Fibroblast of villous mesenchyme (primary cell): ENCODE data around the gene MT1E. TPM values are rescaled to one million over a fixed set of nuclear protein-coding genes. Genes with fewer than 3 reads are reported as not detected.
"Not testable (repeated sequence)": the region's sequence is repeated elsewhere in the genome, so short reads cannot be mapped to it uniquely, and the experiment has no call there.

ENCODE experiments used
- DNase-seq: peaks from one replicate; pipeline ENCODE4 v3.0.0-alpha.2; 2010; ENCODE audit warnings: low read depth
- H3K4me3 ChIP-seq: 2 replicates; pipeline ENCODE4 v1.5.1; 2011; ENCODE audit warnings: low read depth, mild to moderate bottlenecking, low read length
- CTCF ChIP-seq: IDR thresholded peaks from 2 replicates; pipeline ENCODE4 v1.5.1; 2012; ENCODE audit warnings: low read depth, mild to moderate bottlenecking, low read length; ENCODE audit not compliant: insufficient read depth
- total RNA-seq: library from RNA; depleted of rRNA; stranded (reverse); fragments of >200 nt; gene quantifications from 2 replicates; pipeline ENCODE4 v1.2.3, GENCODE V29; 2012

The MT1E gene
- total RNA-seq, 1 donor = 21.6 TPM

GRCh38 chr16:56667581-56668571 is 42.3 kb downstream of the MT1E start, which contains the start of gene MT1G:
Gene MT1G (minus strand): TSS chr16:56668065. CDS start chr16:56667993, 72 bp downstream.
- TF ChIP-seq CTCF = no peak
- no peak within 1 kb of the TSS for H3K4me3 ChIP-seq
- DNase-seq = no peak

GRCh38 chr16:56669005-56669839 is 43.6 kb downstream of the MT1E start, which contains the start of gene MT1H:
Gene MT1H (plus strand): TSS chr16:56669814. CDS start chr16:56669885, 71 bp downstream.
- H3K4me3 ChIP-seq = no peak within 1 kb of the TSS
- no peak for TF ChIP-seq CTCF
- no peak for DNase-seq

- no peak overlapping the region for H3K4me3 ChIP-seq
- TF ChIP-seq CTCF = no peak
- no peak for DNase-seq
Measured at GRCh38 chr16:56669840-56670619, 44.4 kb downstream of the MT1E start.

GRCh38 chr16:56670620-56670934 is 45.0 kb downstream of the MT1E start:
- DNase-seq = no peak
- TF ChIP-seq CTCF = no peak

GRCh38 chr16:56671691-56672090 is 46.1 kb downstream of the MT1E start:
- not testable (repeated sequence) for H3K4me3 ChIP-seq, DNase-seq

More at GRCh38 chr16:56670620-56670934, 45.0 kb downstream of the MT1E start:
- no peak overlapping the region for H3K4me3 ChIP-seq

- not testable (repeated sequence) for DNase-seq, H3K4me3 ChIP-seq
Measured at GRCh38 chr16:56672171-56672570, 46.6 kb downstream of the MT1E start.

- TF ChIP-seq CTCF = no peak
- no peak for DNase-seq
- no peak overlapping the region for H3K4me3 ChIP-seq
Measured at GRCh38 chr16:56672761-56673536, 47.4 kb downstream of the MT1E start.
